Measurements from ENCODE around the gene HECTD4. TPM values are rescaled to one million over a fixed set of nuclear protein-coding genes. Genes with fewer than 3 reads are reported as not detected.

The HECTD4 gene
- total RNA-seq, 1 experiment from 2014 or later, result 24.6 TPM

GRCh38 chr12:112319395-112319794 lies 62.8 kb downstream of the HECTD4 start:
- no peak for ATAC-seq
- Histone ChIP-seq H3K27ac (ENCODE audit: low read length) (no peak overlapping the region), H4K20me1 (ENCODE audit: low read length) (0 out of 2 replicates have a peak, but pooled peaks cover 4% of the 10 kb centered on the region), H2AFZ (ENCODE audit: low read length) (no peak overlapping the region), H3K4me1 (ENCODE audit: insufficient read depth, low read length) (no peaks in the 10 kb centered on the region), H3K9me3 (ENCODE audit: low read length) (no peaks in the 10 kb centered on the region), H3K9ac (ENCODE audit: low read length) (no peak overlapping the region), H3K27me3 (ENCODE audit: low read length) (no peaks in the 10 kb centered on the region), H3K36me3 (ENCODE audit: low read depth, low read length) (peaks cover 9% of the 10 kb centered on the region; the same call in 1 of the 2 replicates), H3F3A (ENCODE audit: low read length, unreplicated experiment) (peaks cover 5% of the 10 kb centered on the region), H3K4me3 (ENCODE audit: low read length) (no peak overlapping the region), H3K79me2 (ENCODE audit: low read length) (no peaks in the 10 kb centered on the region), H3K9me2 (replicated peaks; ENCODE audit: low read length) (no peaks in the 10 kb centered on the region), H3K4me2 (ENCODE audit: low read length) (no peak overlapping the region)
- BruUV-seq (replicated peaks), result no TSS peak
- DNase-seq, result no peak
- intact Hi-C loops (cut with micrococcal nuclease), result no loop called here
- TF ChIP-seq EZH2 (IDR thresholded peaks at IDR 0.05; ENCODE audit: low read length, unreplicated experiment), result no peak
- TF ChIP-seq EZH2phosphoT487 (IDR thresholded peaks at IDR 0.05; ENCODE audit: borderline replicate concordance, low read length), result no peak
- TF ChIP-seq CTCF (conservative IDR thresholded peaks at IDR 0.05; ENCODE audit: low read depth, low read length), result no peak
- ChIA-PET CTCF (no interaction called here), POLR2A (ENCODE audit: unreplicated experiment) (no interaction called here)

GRCh38 chr12:112317481-112317880 lies 64.8 kb downstream of the HECTD4 start:
- Histone ChIP-seq H3K4me2 (ENCODE audit: low read length) (no peak overlapping the region), H3K36me3 (ENCODE audit: low read depth, low read length) (peaks cover 20% of the 10 kb centered on the region; the same call in 1 of the 2 replicates), H3K27me3 (ENCODE audit: low read length) (no peaks in the 10 kb centered on the region), H3K9me2 (replicated peaks; ENCODE audit: low read length) (no peaks in the 10 kb centered on the region), H3K4me3 (ENCODE audit: low read length) (no peak overlapping the region), H3K79me2 (ENCODE audit: low read length) (no peaks in the 10 kb centered on the region), H3K9ac (ENCODE audit: low read length) (no peak overlapping the region), H3K4me1 (ENCODE audit: insufficient read depth, low read length) (no peaks in the 10 kb centered on the region), H2AFZ (ENCODE audit: low read length) (no peak overlapping the region), H3K27ac (ENCODE audit: low read length) (no peak overlapping the region), H3K9me3 (ENCODE audit: low read length) (no peaks in the 10 kb centered on the region), H4K20me1 (ENCODE audit: low read length) (no peaks in the 10 kb centered on the region), H3F3A (ENCODE audit: low read length, unreplicated experiment) (peaks cover 5% of the 10 kb centered on the region)
- POLR2A ChIA-PET (ENCODE audit: unreplicated experiment), result no interaction called here
- intact Hi-C loops (cut with micrococcal nuclease), result no loop called here
- DNase-seq, result no peak
- no TSS peak for BruUV-seq (replicated peaks)
- no peak for TF ChIP-seq CTCF (conservative IDR thresholded peaks at IDR 0.05; ENCODE audit: low read depth, low read length)
- no peak for TF ChIP-seq EZH2phosphoT487 (IDR thresholded peaks at IDR 0.05; ENCODE audit: borderline replicate concordance, low read length)
- TF ChIP-seq EZH2 (IDR thresholded peaks at IDR 0.05; ENCODE audit: low read length, unreplicated experiment), result no peak
- CTCF ChIA-PET, result no interaction called here
- no peak for ATAC-seq

- ChIA-PET POLR2A (ENCODE audit: unreplicated experiment) (no interaction called here), CTCF (no interaction called here)
- Histone ChIP-seq H3F3A (ENCODE audit: low read length, unreplicated experiment) (peaks cover 5% of the 10 kb centered on the region), H3K36me3 (ENCODE audit: low read depth, low read length) (peaks cover 21% of the 10 kb centered on the region; the same call in 1 of the 2 replicates), H3K27ac (ENCODE audit: low read length) (no peak overlapping the region), H3K9me3 (ENCODE audit: low read length) (no peaks in the 10 kb centered on the region), H3K9me2 (replicated peaks; ENCODE audit: low read length) (no peaks in the 10 kb centered on the region), H4K20me1 (ENCODE audit: low read length) (no peaks in the 10 kb centered on the region), H2AFZ (ENCODE audit: low read length) (no peak overlapping the region), H3K9ac (ENCODE audit: low read length) (no peak overlapping the region), H3K4me2 (ENCODE audit: low read length) (no peak overlapping the region), H3K79me2 (ENCODE audit: low read length) (no peaks in the 10 kb centered on the region), H3K4me1 (ENCODE audit: insufficient read depth, low read length) (no peaks in the 10 kb centered on the region), H3K4me3 (ENCODE audit: low read length) (no peak overlapping the region), H3K27me3 (ENCODE audit: low read length) (no peaks in the 10 kb centered on the region)
- DNase-seq (no peak), ATAC-seq (no peak)
- no TSS peak for BruUV-seq (replicated peaks)
- intact Hi-C loops (cut with micrococcal nuclease), result no loop called here
- TF ChIP-seq CTCF (conservative IDR thresholded peaks at IDR 0.05; ENCODE audit: low read depth, low read length), result no peak
- TF ChIP-seq EZH2 (IDR thresholded peaks at IDR 0.05; ENCODE audit: low read length, unreplicated experiment), result no peak
- TF ChIP-seq EZH2phosphoT487 (IDR thresholded peaks at IDR 0.05; ENCODE audit: borderline replicate concordance, low read length), result no peak
Measured at GRCh38 chr12:112314981-112315380, 67.2 kb downstream of the HECTD4 start.

All from PC-3 (cell line).